K562 (cell line): Measurements from ENCODE around the gene MAN1B1. TPM values are rescaled to one million over a fixed set of nuclear protein-coding genes. Genes with fewer than 3 reads are reported as not detected.

Experiments
- ATAC-seq: fragments of 200-7000 bp; cut with Tn5 transposase; 3 replicates; pipeline ENCODE4 v1.9.1; 2020; ENCODE audit warnings: moderate library complexity
- BruUV-seq: library from RNA; stranded (reverse); fragments of 400-500 nt; replicated peaks from 2 replicates; lab custom pipeline; 2021; lab: Mats Ljungman, UMichigan
- CTCF ChIA-PET: fragments of 300-600 bp; formaldehyde crosslinking; extraction: SDS; loops from one replicate; lab custom pipeline; 2021; ENCODE audit warnings: low intra/inter-chr PET ratio; lab: Yijun Ruan, JAX
- POLR2A ChIA-PET: fragments of 300-600, 350-650 bp; sonication (Branson Sonifier 250); formaldehyde crosslinking; extraction: SDS; loops from one replicate; lab custom pipeline; 2021; ENCODE audit warnings: antibody characterized with exemption, inconsistent platforms; lab: Yijun Ruan, JAX
- DNase-seq, 4 experiments: peaks; one replicate each; pipeline versions ENCODE4 v3.0.0 to v3.0.0-alpha.2; 2011 to 2018; ENCODE audit warnings: low spot score in 3 of 4, mixed read lengths in 3 of 4; ENCODE audit errors: extremely low read depth in 1 of 4
- FAIRE-seq: peaks from 2 replicates; lab custom pipeline; 2011; peaks lifted over from hg19 to GRCh38; lab: Jason Lieb, UNC
- H2AFZ ChIP-seq: 2 replicates; pipeline ENCODE4 v1.6.0; 2011; ENCODE audit warnings: low read depth, low read length, control low read depth, inconsistent platforms
- H3K27ac ChIP-seq: fragments of 200-600 bp; 3 replicates; pipeline ENCODE4 v1.8.0; 2011; ENCODE audit warnings: low read depth, mild to moderate bottlenecking, control low read depth, inconsistent platforms, low read length, moderate library complexity, mixed read lengths; ENCODE audit errors: extremely low read depth
- H3K27me3 ChIP-seq, 2 experiments: fragments of 300-600 bp in 1 of 2; 2 replicates in 1 of 2; 3 replicates in 1 of 2; pipeline versions ENCODE4 v1.6.0 to v1.8.0; 2011; ENCODE audit warnings: inconsistent platforms in 2 of 2, low read length in 2 of 2, mild to moderate bottlenecking in 1 of 2, mixed read lengths in 1 of 2, moderate library complexity in 1 of 2; ENCODE audit not compliant: control insufficient read depth in 2 of 2, insufficient read depth in 2 of 2
- H3K36me3 ChIP-seq: fragments of 300-600 bp; 3 replicates; pipeline ENCODE4 v1.8.0; 2011; ENCODE audit warnings: mild to moderate bottlenecking, low read length, inconsistent platforms; ENCODE audit not compliant: control insufficient read depth, insufficient read depth
- H3K4me1 ChIP-seq, 2 experiments: fragments of 200-600 bp in 1 of 2; replicated peaks in 1 of 2; 2 replicates in 1 of 2; 3 replicates in 1 of 2; pipeline versions ENCODE4 v1.5.1 to v1.8.0; 2011; ENCODE audit warnings: inconsistent platforms in 2 of 2, low read length in 2 of 2, mild to moderate bottlenecking in 1 of 2, mixed read lengths in 1 of 2, moderate library complexity in 1 of 2; ENCODE audit not compliant: control insufficient read depth in 2 of 2, insufficient read depth in 2 of 2
- H3K4me2 ChIP-seq: 2 replicates; pipeline ENCODE4 v1.6.1; 2011; ENCODE audit warnings: low read length, control low read depth, inconsistent platforms, mixed read lengths; ENCODE audit not compliant: insufficient read depth
- H3K4me3 ChIP-seq: fragments of 200-600 bp; sonication (generic), shearing (Covaris generic); 2 replicates; pipeline ENCODE4 v1.5.1; 2016; ENCODE audit warnings: control low read depth, inconsistent platforms
- H3K79me2 ChIP-seq: fragments of 200-600 bp; 3 replicates; pipeline ENCODE4 v1.8.0; 2011; ENCODE audit warnings: low read length, inconsistent platforms; ENCODE audit not compliant: control insufficient read depth, insufficient read depth
- H3K9ac ChIP-seq, 2 experiments: 2 replicates each; pipeline versions ENCODE4 v1.6.0 to v1.6.1; 2011; ENCODE audit warnings: low read depth in 2 of 2, low read length in 2 of 2, control low read depth in 1 of 2, inconsistent platforms in 1 of 2, mild to moderate bottlenecking in 1 of 2, mixed read lengths in 1 of 2; ENCODE audit not compliant: insufficient read depth in 1 of 2
- H3K9me1 ChIP-seq: one replicate; pipeline ENCODE4 v1.6.0; 2011; ENCODE audit warnings: inconsistent platforms, mild to moderate bottlenecking, low read length, moderate library complexity; ENCODE audit not compliant: control insufficient read depth, insufficient read depth
- H3K9me3 ChIP-seq: replicated peaks from 2 replicates; pipeline ENCODE4 v1.5.1; 2011; ENCODE audit warnings: low read depth, low read length, inconsistent platforms; ENCODE audit not compliant: control insufficient read depth, insufficient read depth
- H4K20me1 ChIP-seq: replicated peaks from 2 replicates; pipeline ENCODE4 v1.6.1; 2011; ENCODE audit warnings: low read length, inconsistent platforms, mixed read lengths; ENCODE audit not compliant: control insufficient read depth, insufficient read depth
- CC2D1A ChIP-seq: fragments of 450-650 bp; IDR thresholded peaks from 2 replicates; pipeline ENCODE4 v1.6.1; 2017; ENCODE audit warnings: mild to moderate bottlenecking
- CEBPB ChIP-seq: fragments of 450-650 bp; IDR thresholded peaks from 2 replicates; pipeline ENCODE4 v1.6.1; 2016; ENCODE audit warnings: missing genetic modification characterization, missing compliant biosample characterization
- CHCHD3 ChIP-seq: fragments of 250-450 bp; sonication (Bioruptor Pico); IDR thresholded peaks from 2 replicates; pipeline ENCODE4 v2.1.2; 2022; ENCODE audit warnings: mild to moderate bottlenecking
- GATAD2A ChIP-seq: fragments of 450-650 bp; IDR thresholded peaks from 2 replicates; pipeline ENCODE4 v1.6.1; 2017
- LEF1 ChIP-seq: fragments of 450-650 bp; IDR thresholded peaks from 2 replicates; pipeline ENCODE4 v1.6.1; 2016; ENCODE audit warnings: mild to moderate bottlenecking
- MEF2A ChIP-seq: IDR thresholded peaks from 2 replicates; pipeline ENCODE4 v1.6.1; 2011; ENCODE audit warnings: low read depth, mild to moderate bottlenecking, low read length, moderate library complexity; ENCODE audit not compliant: control insufficient read depth
- MEF2D ChIP-seq: conservative IDR thresholded peaks from 2 replicates; pipeline ENCODE4 v1.6.1; 2016; ENCODE audit warnings: low read depth, missing genetic modification characterization, missing compliant biosample characterization
- PPARD ChIP-seq: fragments of 250-450 bp; sonication (Bioruptor Pico); IDR thresholded peaks from 2 replicates; pipeline ENCODE4 v1.8.0; 2022; ENCODE audit warnings: inconsistent platforms, mild to moderate bottlenecking, moderate library complexity
- SMARCC2 ChIP-seq: fragments of 450-650 bp; IDR thresholded peaks from 2 replicates; pipeline ENCODE4 v1.6.1; 2017; ENCODE audit warnings: antibody characterized with exemption, moderate library complexity, mild to moderate bottlenecking, low read depth
- SMC3 ChIP-seq: conservative IDR thresholded peaks from 2 replicates; pipeline ENCODE4 v1.6.1; 2011; ENCODE audit warnings: low read depth, low read length, improper control_type of control experiment; ENCODE audit not compliant: insufficient read depth
- TSC22D4 ChIP-seq: fragments of 450-650 bp; IDR thresholded peaks from 2 replicates; pipeline ENCODE4 v1.6.1; 2016; ENCODE audit warnings: missing genetic modification characterization, missing biosample characterization, control low read depth
- ZEB2 ChIP-seq: fragments of 450-650 bp; IDR thresholded peaks from 2 replicates; pipeline ENCODE4 v1.6.1; 2016
- ZNF12 ChIP-seq: sonication (generic); formaldehyde crosslinking; IDR thresholded peaks from 2 replicates; pipeline ENCODE4 v1.4.0; 2020; ENCODE audit warnings: mild to moderate bottlenecking, missing genetic modification reagents
- ZNF24 ChIP-seq: fragments of 450-650 bp; IDR thresholded peaks from 2 replicates; pipeline ENCODE4 v1.6.1; 2016
- ZNF282 ChIP-seq: sonication (generic); formaldehyde crosslinking; IDR thresholded peaks from 2 replicates; pipeline ENCODE4 v1.8.1; 2023; ENCODE audit warnings: missing genetic modification reagents
- ZNF41 ChIP-seq: fragments of 250-450 bp; sonication (Bioruptor Pico); conservative IDR thresholded peaks from 2 replicates; pipeline ENCODE4 v1.4.0; 2020; ENCODE audit warnings: mild to moderate bottlenecking
- ZNF696 ChIP-seq: fragments of 250-450 bp; sonication (Bioruptor Pico); conservative IDR thresholded peaks from 2 replicates; pipeline ENCODE4 v1.4.0; 2020; ENCODE audit warnings: mild to moderate bottlenecking, moderate library complexity
- WGBS: fragments of 100-300 bp; shearing (Covaris generic); methylation state at CpG from one replicate; pipeline ENCODE4 v1.1.6; 2016; ENCODE audit warnings: low coverage, mixed read lengths; ENCODE audit not compliant: insufficient coverage; ENCODE audit errors: missing lambda C conversion rate; 5-methylcytosine and 5-hydroxymethylcytosine counted together
- in situ Hi-C: fragments of 300-500 bp; cut with MboI; formaldehyde crosslinking; loops from 4 replicates; pipeline ENCODE4 v1.15.0; 2018; ENCODE audit warnings: inconsistent platforms, mixed read lengths
- intact Hi-C: fragments of 100-400 bp; cut with micrococcal nuclease; formaldehyde crosslinking; loops from 2 replicates; pipeline ENCODE4 v1.14.2; 2022
- polyA plus RNA-seq, 8 experiments: library from polyadenylated mRNA; depleted of rRNA in 4 of 8; stranded (reverse) in 5 of 8; unstranded in 3 of 8; fragments of >200 nt; fragmentation: Nextera tagmentation in 2 of 8; fragmentation: Illumina TruSeq in 1 of 8; extraction: Ambion mirVana in 2 of 8; extraction: Trizol in 1 of 8; gene quantifications; 2 replicates each; pipeline versions ENCODE4 v1.2.1 to v1.2.3, GENCODE V29; 2011 to 2014; ENCODE audit warnings: inconsistent platforms in 1 of 8, missing spikeins in 1 of 8
- total RNA-seq, 7 experiments: library from RNA; depleted of rRNA in 6 of 7; stranded (reverse); fragments of >200 nt in 6 of 7; fragmentation: Illumina TruSeq in 2 of 7; extraction: Trizol in 2 of 7; gene quantifications; 2 replicates each; pipeline versions ENCODE4 v1.2.1 to v1.2.3, GENCODE V29; 2011 to 2021; ENCODE audit warnings: low replicate concordance in 1 of 7
- TF ChIP-seq, protein P1 (sequence below): fragments of 200-800 bp; sonication (Bioruptor generic); IDR thresholded peaks from 2 replicates; pipeline ENCODE4 v1.6.1; 2017; ENCODE audit warnings: missing genetic modification characterization, missing compliant biosample characterization
- TF ChIP-seq, protein P2 (sequence below): sonication (generic); formaldehyde crosslinking; IDR thresholded peaks from 2 replicates; pipeline ENCODE4 v1.8.0; 2022; ENCODE audit warnings: mild to moderate bottlenecking, missing genetic modification reagents
- TF ChIP-seq, protein P3 (sequence below): sonication (generic); formaldehyde crosslinking; IDR thresholded peaks from 2 replicates; pipeline ENCODE4 v1.9.0; 2022; ENCODE audit warnings: mild to moderate bottlenecking, missing genetic modification reagents
- TF ChIP-seq, protein P4 (sequence below): fragments of 250-450 bp; sonication (Bioruptor Pico); IDR thresholded peaks from 2 replicates; pipeline ENCODE4 v1.9.0; 2021; ENCODE audit warnings: mild to moderate bottlenecking

The MAN1B1 gene
- total and polyA plus RNA-seq, 9 of the 15 experiments (the other 6 are each of a cell fraction or from before 2014, with no cell fraction given): 0.55 to 36.6 (median 27.3) TPM

DNA sequence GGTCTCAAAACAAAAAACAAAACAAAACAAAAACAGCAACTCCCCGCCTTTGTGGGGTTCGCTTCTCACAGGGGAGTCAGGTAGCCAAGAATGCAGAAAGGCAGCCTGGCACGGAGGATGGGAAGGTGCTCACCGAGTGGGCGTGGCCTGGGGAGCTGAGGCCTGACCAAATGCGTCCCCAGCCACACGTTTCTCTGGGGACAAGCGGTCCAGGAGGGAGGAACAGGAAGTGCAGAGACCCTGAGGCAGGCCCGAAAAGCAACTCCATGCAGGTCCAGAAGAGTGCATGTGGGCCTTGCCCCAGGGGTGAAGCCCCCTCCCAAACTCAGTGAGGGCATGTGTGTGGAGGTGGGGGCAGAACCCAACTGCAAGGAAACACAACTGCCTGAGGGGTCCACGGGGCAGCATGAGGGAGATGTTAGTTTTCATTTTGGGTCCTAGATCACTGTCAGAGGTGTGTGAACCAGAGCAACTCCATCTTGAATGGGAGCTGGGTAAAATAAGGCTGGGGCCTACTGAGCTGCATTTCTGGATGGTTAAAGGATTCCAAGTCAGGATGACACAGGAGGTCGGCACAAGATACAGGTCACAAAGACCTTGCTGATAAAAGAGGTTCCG, 12.0 kb upstream of the MAN1B1 start (continued):
- TF ChIP-seq TSC22D4 (tag): no peak
- TF ChIP-seq ZNF12 (CRISPR knock-in tag): no peak

DNA sequence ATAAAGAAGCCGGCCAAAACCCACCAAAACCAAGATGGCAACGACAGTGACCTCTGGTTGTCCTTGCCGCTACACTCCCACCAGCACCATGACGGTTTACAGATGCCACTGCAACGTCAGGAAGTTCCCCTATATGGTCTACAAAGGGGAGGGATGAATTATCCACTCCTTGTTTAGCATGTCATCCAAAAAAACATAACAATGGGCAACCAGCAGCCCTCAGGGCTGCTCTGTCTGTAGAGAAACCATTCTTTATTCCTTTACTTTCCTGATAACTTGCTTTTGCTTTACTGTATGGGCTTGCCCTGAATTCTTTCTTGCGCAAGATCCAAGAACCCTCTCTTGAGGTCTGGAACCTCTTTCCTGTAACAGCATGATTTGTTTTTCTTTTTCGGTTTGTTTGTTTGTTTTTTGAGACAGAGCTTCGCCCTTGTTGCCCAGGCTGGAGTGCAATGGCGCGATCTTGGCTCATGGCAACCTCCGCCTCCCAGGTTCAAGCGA, 11.5 kb upstream of the MAN1B1 start:
- ATAC-seq: no peak
- Histone ChIP-seq H3K27me3 (no peaks in the 10 kb centered on the region), H4K20me1 (no peaks in the 10 kb centered on the region), H3K9ac (peak overlapping the region in 1 of 2 experiments; percentile 51; a peak in 2 of 4 replicates), H3K4me2 (no peak overlapping the region), H3K9me1 (no peaks in the 10 kb centered on the region), H3K27ac (peak overlapping the region; percentile 82), H2AFZ (peak overlapping the region; percentile 92), H3K79me2 (peaks cover 8% of the 10 kb centered on the region; the same call in 2 of the 3 replicates), H3K4me1 (peaks cover 24 to 73% of the 10 kb centered on the region in 2 experiments), H3K4me3 (no peak overlapping the region), H3K36me3 (peaks cover 8% of the 10 kb centered on the region; the same call in 1 of the 3 replicates), H3K9me3 (no peaks in the 10 kb centered on the region)
- POLR2A ChIA-PET: interaction anchor here (0.6 to 1.3 kb wide), 4 partner anchors 8 to 11 kb away, joined by 3 to 4 read pairs (median 3); partner anchors contain the start of gene MAN1B1
- in situ Hi-C loops: no loop called here
- peak; percentile 79 for FAIRE-seq
- 49% methylated on average over 9 of the region's 12 CpGs for WGBS
- BruUV-seq: no TSS peak
- DNase-seq: peak in 1 of 4 experiments; percentile 43
- CTCF ChIA-PET: no interaction called here
- intact Hi-C loops: no loop called here
- TF ChIP-seq, protein P1, sequence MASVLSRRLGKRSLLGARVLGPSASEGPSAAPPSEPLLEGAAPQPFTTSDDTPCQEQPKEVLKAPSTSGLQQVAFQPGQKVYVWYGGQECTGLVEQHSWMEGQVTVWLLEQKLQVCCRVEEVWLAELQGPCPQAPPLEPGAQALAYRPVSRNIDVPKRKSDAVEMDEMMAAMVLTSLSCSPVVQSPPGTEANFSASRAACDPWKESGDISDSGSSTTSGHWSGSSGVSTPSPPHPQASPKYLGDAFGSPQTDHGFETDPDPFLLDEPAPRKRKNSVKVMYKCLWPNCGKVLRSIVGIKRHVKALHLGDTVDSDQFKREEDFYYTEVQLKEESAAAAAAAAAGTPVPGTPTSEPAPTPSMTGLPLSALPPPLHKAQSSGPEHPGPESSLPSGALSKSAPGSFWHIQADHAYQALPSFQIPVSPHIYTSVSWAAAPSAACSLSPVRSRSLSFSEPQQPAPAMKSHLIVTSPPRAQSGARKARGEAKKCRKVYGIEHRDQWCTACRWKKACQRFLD (CRISPR knock-in tag): peak; percentile 98
- TF ChIP-seq ZEB2 (no peak), SMARCC2 (no peak), CEBPB (tag) (peak; percentile 95), ZNF24 (no peak), GATAD2A (no peak), ZNF41 (CRISPR knock-in tag) (no peak), SMC3 (no peak), PPARD (CRISPR knock-in tag) (no peak), LEF1 (no peak), ZNF282 (no peak), CHCHD3 (no peak), ZNF696 (CRISPR knock-in tag) (no peak), MEF2A (no peak), MEF2D (tag) (no peak), CC2D1A (no peak)
- TF ChIP-seq, protein P2, sequence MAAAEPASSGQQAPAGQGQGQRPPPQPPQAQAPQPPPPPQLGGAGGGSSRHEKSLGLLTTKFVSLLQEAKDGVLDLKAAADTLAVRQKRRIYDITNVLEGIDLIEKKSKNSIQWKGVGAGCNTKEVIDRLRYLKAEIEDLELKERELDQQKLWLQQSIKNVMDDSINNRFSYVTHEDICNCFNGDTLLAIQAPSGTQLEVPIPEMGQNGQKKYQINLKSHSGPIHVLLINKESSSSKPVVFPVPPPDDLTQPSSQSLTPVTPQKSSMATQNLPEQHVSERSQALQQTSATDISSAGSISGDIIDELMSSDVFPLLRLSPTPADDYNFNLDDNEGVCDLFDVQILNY (CRISPR knock-in tag): no peak
- TF ChIP-seq, protein P3, sequence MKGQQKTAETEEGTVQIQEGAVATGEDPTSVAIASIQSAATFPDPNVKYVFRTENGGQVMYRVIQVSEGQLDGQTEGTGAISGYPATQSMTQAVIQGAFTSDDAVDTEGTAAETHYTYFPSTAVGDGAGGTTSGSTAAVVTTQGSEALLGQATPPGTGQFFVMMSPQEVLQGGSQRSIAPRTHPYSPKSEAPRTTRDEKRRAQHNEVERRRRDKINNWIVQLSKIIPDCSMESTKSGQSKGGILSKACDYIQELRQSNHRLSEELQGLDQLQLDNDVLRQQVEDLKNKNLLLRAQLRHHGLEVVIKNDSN (CRISPR knock-in tag): no peak
- TF ChIP-seq, protein P4, sequence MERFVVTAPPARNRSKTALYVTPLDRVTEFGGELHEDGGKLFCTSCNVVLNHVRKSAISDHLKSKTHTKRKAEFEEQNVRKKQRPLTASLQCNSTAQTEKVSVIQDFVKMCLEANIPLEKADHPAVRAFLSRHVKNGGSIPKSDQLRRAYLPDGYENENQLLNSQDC (CRISPR knock-in tag): no peak
